A549 treated with DMSO at 1 μM for 4 hours (cell line): ENCODE measurements around the gene CLDN3. TPM values are rescaled to one million over a fixed set of nuclear protein-coding genes. Genes with fewer than 3 reads are reported as not detected.

Source experiments
- total RNA-seq: library from RNA; stranded (reverse); fragments of 200-300 nt; extraction: Qiagen RNA extraction; gene quantifications from 5 replicates; pipeline ENCODE4 v1.2.3, GENCODE V29; 2022; ENCODE audit warnings: low read depth

The CLDN3 gene, protein sequence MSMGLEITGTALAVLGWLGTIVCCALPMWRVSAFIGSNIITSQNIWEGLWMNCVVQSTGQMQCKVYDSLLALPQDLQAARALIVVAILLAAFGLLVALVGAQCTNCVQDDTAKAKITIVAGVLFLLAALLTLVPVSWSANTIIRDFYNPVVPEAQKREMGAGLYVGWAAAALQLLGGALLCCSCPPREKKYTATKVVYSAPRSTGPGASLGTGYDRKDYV
- 1.6 to 3.7 TPM (median 2.8 TPM) in 5 replicates for total RNA-seq

DNA sequence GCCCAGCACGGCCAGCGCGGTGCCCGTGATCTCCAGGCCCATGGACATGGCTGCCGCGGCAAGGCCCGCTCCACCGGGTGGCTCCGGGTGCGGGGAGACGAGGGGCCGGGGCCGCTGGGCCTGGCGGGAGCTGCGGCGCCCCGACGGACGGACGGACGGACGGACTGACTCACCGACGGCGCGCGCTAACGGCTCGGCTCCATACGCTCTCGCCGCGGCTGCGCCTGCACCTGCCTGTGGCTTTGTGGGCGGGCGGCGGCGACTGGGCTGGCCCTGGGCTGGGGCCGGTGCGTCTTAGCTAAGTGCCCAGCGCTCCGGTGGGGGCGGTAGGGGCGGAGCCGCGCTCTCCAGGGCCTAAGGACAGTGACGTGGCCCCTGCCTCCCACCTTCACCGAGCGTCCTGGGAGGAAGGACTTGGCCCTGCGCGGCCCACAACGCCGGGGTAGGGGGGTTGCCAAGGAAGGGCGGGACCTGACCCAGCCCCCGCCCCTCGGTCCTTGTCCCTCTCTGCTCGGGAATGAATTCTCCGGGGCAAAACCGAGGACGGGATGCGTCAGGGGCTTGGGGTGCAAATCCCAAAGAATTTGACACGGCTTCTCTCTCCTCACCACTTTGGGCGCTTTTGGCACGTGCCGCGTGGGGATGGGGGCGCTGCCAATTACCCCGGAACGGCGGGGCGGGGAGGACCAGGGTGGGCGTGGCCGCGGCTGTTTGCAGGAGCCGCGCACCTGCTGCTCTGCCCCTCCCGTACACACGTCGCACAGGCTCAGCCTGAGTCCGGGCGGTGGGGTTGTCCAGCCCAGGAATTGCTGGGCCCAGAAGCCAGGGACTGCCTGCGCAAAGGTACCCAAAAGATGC, at the start of gene CLDN3:
TSS of gene CLDN3 (minus strand) at position 269 of the 858 bp plus-strand sequence. CDS start at position 48, 221 bp downstream.

DNA sequence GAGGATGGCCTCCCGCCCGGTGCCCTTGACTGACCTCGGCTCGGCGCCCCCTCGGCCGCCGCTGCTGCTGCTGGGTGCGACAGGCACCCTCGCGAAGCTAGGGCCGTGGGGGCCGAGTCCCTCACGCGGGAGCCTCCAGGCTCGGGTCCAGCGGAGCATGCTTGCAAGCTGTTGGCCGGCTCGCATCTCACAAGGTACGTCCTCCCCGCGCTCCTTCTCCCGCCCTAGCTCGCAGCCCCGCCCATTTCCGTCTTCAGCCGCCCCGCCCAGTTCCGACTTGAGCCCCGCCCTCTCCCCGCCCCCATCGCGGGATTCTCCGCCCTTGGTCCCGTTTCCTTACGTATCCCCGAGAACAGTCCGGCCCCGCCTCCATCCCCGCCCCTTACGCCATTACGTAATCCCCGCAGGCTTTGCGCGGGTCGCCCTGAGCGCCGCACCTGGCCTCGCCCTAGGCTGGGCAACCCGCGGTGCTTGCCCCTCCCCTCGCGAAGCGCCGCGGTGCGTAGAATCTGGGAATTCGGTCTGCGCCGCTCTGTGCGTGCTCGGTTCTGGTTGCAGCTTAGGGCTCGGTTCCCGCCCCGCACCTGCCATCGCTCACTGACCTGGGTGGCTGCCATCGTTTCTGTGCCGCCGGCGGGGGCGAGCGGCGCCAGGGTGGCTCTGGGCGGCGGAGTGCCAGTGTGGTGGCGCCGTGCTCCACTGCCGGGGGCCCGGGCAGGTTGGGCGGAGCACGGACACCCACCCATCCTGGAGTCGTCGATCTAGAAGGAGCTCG, 31.3 kb downstream of the CLDN3 start, which contains the start of gene ABHD11:
TSS of gene ABHD11 (minus strand) at position 191 of the 775 bp plus-strand sequence. CDS start at position 159, 32 bp downstream.

Other genes starting within 250 kb of the CLDN3 start
- 56.6 to 71.3 TPM (median 66.3 TPM) in 5 replicates for gene BAZ1B, start 248.0 kb downstream of the CLDN3 start, total RNA-seq
- gene BCL7B, start 212.6 kb downstream of the CLDN3 start, total RNA-seq = 67.1 to 80.2 TPM (median 70.2 TPM) in 5 replicates
- gene TBL2, start 191.7 kb downstream of the CLDN3 start, total RNA-seq = 51.8 to 55.5 TPM (median 54.3 TPM) in 5 replicates
- gene MLXIPL, start 145.7 kb downstream of the CLDN3 start, total RNA-seq = 0.25 to 1.4 TPM (median 1.0 TPM) in 5 replicates
- gene VPS37D, start 102.4 kb downstream of the CLDN3 start, total RNA-seq = 3.1 to 5.5 TPM (median 4.4 TPM) in 5 replicates
- gene DNAJC30, start 86.8 kb downstream of the CLDN3 start, total RNA-seq = 7.8 to 10.4 TPM (median 9.6 TPM) in 5 replicates
- gene BUD23, start 86.7 kb downstream of the CLDN3 start, total RNA-seq = 126 to 177 TPM (median 135 TPM) in 5 replicates
- 60.0 to 84.0 TPM (median 75.3 TPM) in 5 replicates for gene STX1A, start 50.6 kb downstream of the CLDN3 start, total RNA-seq
- gene ABHD11, start 31.5 kb downstream of the CLDN3 start, total RNA-seq = 21.0 to 28.1 TPM (median 22.8 TPM) in 5 replicates
- gene CLDN4, start 60.7 kb upstream of the CLDN3 start, total RNA-seq = 4.4 to 6.6 TPM (median 5.7 TPM) in 5 replicates
- 9.0 to 12.3 TPM (median 10.8 TPM) in 5 replicates for gene METTL27, start 72.2 kb upstream of the CLDN3 start, total RNA-seq
- 0.19 to 0.23 TPM in 2 of 5 replicates, not detected in the others for gene TMEM270, start 90.9 kb upstream of the CLDN3 start, total RNA-seq